K562 (cell line): ENCODE data around the gene SHISA7. TPM values are rescaled to one million over a fixed set of nuclear protein-coding genes. Genes with fewer than 3 reads are reported as not detected.

Experiments used
- CUX1 ChIP-seq: fragments of 200-800 bp; sonication (Bioruptor generic); IDR thresholded peaks from 2 replicates; pipeline ENCODE4 v1.6.1; 2016; ENCODE audit warnings: missing genetic modification characterization, missing compliant biosample characterization
- KDM1A ChIP-seq, 2 experiments: fragments of 450-650 bp; IDR thresholded peaks; 2 replicates each; pipeline ENCODE4 v1.6.1; 2016; ENCODE audit warnings: mild to moderate bottlenecking in 2 of 2
- MYBL2 ChIP-seq, 2 experiments: fragments of 450-650 bp in 1 of 2; sonication (generic) in 1 of 2; formaldehyde crosslinking in 1 of 2; IDR thresholded peaks; 2 replicates each; pipeline versions ENCODE4 v1.6.1 to v1.8.1; 2017 to 2022; ENCODE audit warnings: borderline replicate concordance in 1 of 2, inconsistent platforms in 1 of 2, low read depth in 1 of 2, mild to moderate bottlenecking in 1 of 2, missing genetic modification reagents in 1 of 2, moderate library complexity in 1 of 2
- NBN ChIP-seq: fragments of 450-650 bp; IDR thresholded peaks from 2 replicates; pipeline ENCODE4 v1.6.1; 2016; ENCODE audit warnings: low read depth, mild to moderate bottlenecking
- NFIX ChIP-seq: fragments of 250-450 bp; sonication (Bioruptor Pico); IDR thresholded peaks from 2 replicates; pipeline ENCODE4 v1.4.0; 2020; ENCODE audit warnings: low read depth, mild to moderate bottlenecking, moderate library complexity
- RBM25 ChIP-seq: fragments of 200-400 bp; formaldehyde crosslinking; IDR thresholded peaks from 2 replicates; pipeline ENCODE4 v1.6.1; 2018; ENCODE audit warnings: low read length, low read depth, moderate library complexity; ENCODE audit not compliant: severe bottlenecking
- VEZF1 ChIP-seq: fragments of 200-800 bp; sonication (Bioruptor generic); IDR thresholded peaks from 2 replicates; pipeline ENCODE4 v1.6.1; 2017; ENCODE audit warnings: missing genetic modification characterization, missing compliant biosample characterization
- ZBTB40 ChIP-seq, 2 experiments: fragments of 450-650 bp in 1 of 2; sonication (generic) in 1 of 2; formaldehyde crosslinking in 1 of 2; IDR thresholded peaks; 2 replicates each; pipeline versions ENCODE4 v1.7.1 to v1.9.0; 2016 to 2022; ENCODE audit warnings: inconsistent platforms in 1 of 2, mild to moderate bottlenecking in 1 of 2, missing genetic modification reagents in 1 of 2
- ZNF124 ChIP-seq: sonication (generic); formaldehyde crosslinking; IDR thresholded peaks from 2 replicates; pipeline ENCODE4 v1.8.1; 2022; ENCODE audit warnings: missing genetic modification reagents
- ZNF668 ChIP-seq: fragments of 250-450 bp; sonication (Bioruptor Pico); IDR thresholded peaks from 2 replicates; pipeline ENCODE4 v1.8.0; 2022; ENCODE audit warnings: mild to moderate bottlenecking, inconsistent platforms
- polyA plus RNA-seq, 8 experiments: library from polyadenylated mRNA; depleted of rRNA in 4 of 8; stranded (reverse) in 5 of 8; unstranded in 3 of 8; fragments of >200 nt; fragmentation: Nextera tagmentation in 2 of 8; fragmentation: Illumina TruSeq in 1 of 8; extraction: Ambion mirVana in 2 of 8; extraction: Trizol in 1 of 8; gene quantifications; 2 replicates each; pipeline versions ENCODE4 v1.2.1 to v1.2.3, GENCODE V29; 2011 to 2014; ENCODE audit warnings: inconsistent platforms in 1 of 8, missing spikeins in 1 of 8
- total RNA-seq, 7 experiments: library from RNA; depleted of rRNA in 6 of 7; stranded (reverse); fragments of >200 nt in 6 of 7; fragmentation: Illumina TruSeq in 2 of 7; extraction: Trizol in 2 of 7; gene quantifications; 2 replicates each; pipeline versions ENCODE4 v1.2.1 to v1.2.3, GENCODE V29; 2011 to 2021; ENCODE audit warnings: low replicate concordance in 1 of 7

The SHISA7 gene
- total and polyA plus RNA-seq, 9 of the 15 experiments (the other 6 are each of a cell fraction or from before 2014, with no cell fraction given) = 0.01 to 0.40 (median 0.07) TPM

GRCh38 chr19:55439052-55439451, 4.0 kb downstream of the SHISA7 start (continued):
- peak; percentile 70 for TF ChIP-seq RBM25
- TF ChIP-seq VEZF1 (CRISPR knock-in tag) = no peak
- no peak for TF ChIP-seq NBN
- no peak for TF ChIP-seq MYBL2 (IDR thresholded peaks at IDR 0.05; ENCODE audit: low read depth)
- TF ChIP-seq MYBL2 (CRISPR knock-in tag; IDR thresholded peaks at IDR 0.05; ENCODE audit: borderline replicate concordance) = no peak
- TF ChIP-seq KDM1A (IDR thresholded peaks at IDR 0.05) = peak in 1 of 2 experiments; percentile 66; a peak in 2 of 4 replicates
- no peak for TF ChIP-seq CUX1 (CRISPR knock-in tag)
- no peak for TF ChIP-seq ZNF124
- TF ChIP-seq ZBTB40 (IDR thresholded peaks at IDR 0.05) = no peak
- no peak for TF ChIP-seq ZBTB40 (CRISPR knock-in tag; IDR thresholded peaks at IDR 0.05)
- TF ChIP-seq NFIX (CRISPR knock-in tag) = no peak
- TF ChIP-seq ZNF668 = no peak
